Spleen (tissue), 11 donors: ENCODE measurements around the gene COL25A1. TPM values are rescaled to one million over a fixed set of nuclear protein-coding genes. Genes with fewer than 3 reads are reported as not detected.
"Not testable (repeated sequence)": the region's sequence is repeated elsewhere in the genome, so short reads cannot be mapped to it uniquely, and the experiment has no call there.

Experiments
- DNase-seq: peaks from one replicate; pipeline ENCODE4 v3.0.0-alpha.2; 2020
- H3K27ac ChIP-seq, 8 donors: fragments of 200-600 bp; sonication (generic) in 7 of 8; 1 replicate in 4 of 8; 2 replicates in 4 of 8; pipeline versions ENCODE4 v1.5.0 to v1.8.0; 2016 to 2021; ENCODE audit warnings: inconsistent platforms in 4 of 8, mild to moderate bottlenecking in 4 of 8, moderate library complexity in 1 of 8
- H3K27me3 ChIP-seq, 7 donors: fragments of 200-600 bp; sonication (generic) in 6 of 7; replicated peaks in 1 of 7; 1 replicate in 4 of 7; 2 replicates in 3 of 7; pipeline versions ENCODE4 v1.5.0 to v1.8.0; 2016 to 2021; ENCODE audit warnings: inconsistent platforms in 3 of 7, mild to moderate bottlenecking in 1 of 7
- H3K36me3 ChIP-seq, 6 donors: fragments of 200-600 bp; sonication (generic) in 5 of 6; 1 replicate in 4 of 6; 2 replicates in 2 of 6; pipeline versions ENCODE4 v1.5.0 to v1.8.0; 2016 to 2021; ENCODE audit warnings: inconsistent platforms in 2 of 6
- H3K4me1 ChIP-seq, 6 donors: fragments of 200-600 bp; sonication (generic) in 5 of 6; 1 replicate in 3 of 6; 2 replicates in 3 of 6; pipeline versions ENCODE4 v1.5.0 to v1.8.0; 2016 to 2021; ENCODE audit warnings: inconsistent platforms in 3 of 6
- H3K4me3 ChIP-seq, 8 donors: fragments of 200-600 bp; sonication (generic) in 7 of 8; 1 replicate in 4 of 8; 2 replicates in 4 of 8; pipeline versions ENCODE4 v1.5.0 to v1.8.0; 2016 to 2021; ENCODE audit warnings: inconsistent platforms in 4 of 8, mild to moderate bottlenecking in 4 of 8, moderate library complexity in 2 of 8
- H3K9me3 ChIP-seq, 8 donors: fragments of 200-600 bp; sonication (generic) in 7 of 8; 1 replicate in 4 of 8; 2 replicates in 4 of 8; pipeline versions ENCODE4 v1.5.0 to v1.8.0; 2016 to 2021; ENCODE audit warnings: inconsistent platforms in 4 of 8
- POLR2A ChIP-seq, 3 donors: fragments of 450-650 bp; IDR thresholded peaks; one replicate each; pipeline ENCODE4 v1.5.1; 2017; ENCODE audit warnings: antibody characterized with exemption in 3 of 3, mild to moderate bottlenecking in 1 of 3
- POLR2AphosphoS5 ChIP-seq, 3 donors: sonication (generic); formaldehyde crosslinking; IDR thresholded peaks; one replicate each; pipeline ENCODE4 v1.5.1; 2017; ENCODE audit warnings: antibody characterized with exemption in 3 of 3
- WGBS, 5 donors: extraction: QIAGEN DNeasy Blood & Tissue Kit in 3 of 5; methylation state at CpG; one replicate each; pipeline versions ENCODE4 v1.1.5 to v1.1.7; 2013 to 2018; 5-methylcytosine and 5-hydroxymethylcytosine counted together
- intact Hi-C: fragments of 100-400 bp; cut with DNase I; formaldehyde crosslinking; loops from one replicate; pipeline ENCODE4 v1.15.0; 2023; ENCODE audit warnings: low total_unique reads
- polyA plus RNA-seq, 3 donors: library from polyadenylated mRNA; stranded (reverse); fragments of 200-250 nt; gene quantifications; one replicate each; pipeline ENCODE4 v1.2.1, GENCODE V29; 2013
- total RNA-seq, 7 donors: library from RNA; depleted of rRNA in 3 of 7; stranded (reverse); fragments of >200 nt in 3 of 7; fragmentation: NEBNext Ultra II Directional in 4 of 7; extraction: Animal tissue kit (Norgen Biotek cat#: 25700) in 4 of 7; gene quantifications; one replicate each; pipeline versions ENCODE4 v1.1.0 to v1.2.1, GENCODE V29; 2016 to 2021
- TF ChIP-seq, protein P1 (sequence below), 11 experiments: fragments of 200-600 bp in 7 of 11; fragments of 450-650 bp in 4 of 11; sonication (generic) in 4 of 11; IDR thresholded peaks in 8 of 11; conservative IDR thresholded peaks in 3 of 11; 1 replicate in 7 of 11; 2 replicates in 4 of 11; pipeline versions ENCODE4 v1.4.0 to v1.8.0; 2016 to 2021; ENCODE audit warnings: antibody characterized with exemption in 11 of 11, inconsistent platforms in 4 of 11, mild to moderate bottlenecking in 1 of 11
- donor health status: healthy with polysubstance abuse.
- donor health status: DM: no; HTN: no; CAD: no; lungs with moderate emphysema.
- donor health status: DM: no; HTN: no; CAD: no.
- donor health status: Bipolar disorder and iron deficiency.
- donor health status: healthy.
- donor health status: DM: no; HTN: no; CAD: no.
- donor health status: DM: yes; HTN: yes; CAD: no.

COL25A1 gene
- total and polyA plus RNA-seq, 10 donors, result 0.06 to 1.9 (median 0.57) TPM; not detected in 1

DNA sequence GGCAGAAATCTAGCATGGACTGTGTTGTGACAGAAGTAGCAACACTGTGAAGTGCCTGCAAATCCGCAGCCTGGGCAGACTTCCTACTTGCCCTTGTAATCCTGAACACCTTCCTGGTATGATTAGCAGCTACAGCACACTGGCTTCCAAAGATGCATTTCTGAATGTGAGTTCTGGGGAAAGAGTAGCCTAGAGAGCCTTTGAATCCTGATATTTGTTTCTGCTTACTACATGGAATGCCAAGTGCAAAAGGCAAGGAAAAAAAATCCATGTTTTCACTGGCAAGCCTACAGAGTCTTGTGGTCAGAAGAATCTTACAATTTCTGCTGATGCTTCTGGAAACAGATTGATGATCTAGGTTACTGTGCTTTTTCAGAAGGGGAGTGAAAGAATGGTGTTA is 223.7 kb downstream of the COL25A1 start:
- no peak for DNase-seq
- Histone ChIP-seq H3K9me3 (no peaks in the 10 kb centered on the region), H3K4me3 (no peak overlapping the region), H3K4me1 (no peaks in the 10 kb centered on the region), H3K27ac (no peak overlapping the region), H3K27me3 (no peaks in the 10 kb centered on the region), H3K36me3 (no peaks in the 10 kb centered on the region)
- WGBS, 5 donors, result 66 to 86% (median 72%) methylated on average over 1 of the region's 1 CpG
- TF ChIP-seq POLR2AphosphoS5 (IDR thresholded peaks at IDR 0.05), result no peak
- intact Hi-C loops, result no loop called here

DNA sequence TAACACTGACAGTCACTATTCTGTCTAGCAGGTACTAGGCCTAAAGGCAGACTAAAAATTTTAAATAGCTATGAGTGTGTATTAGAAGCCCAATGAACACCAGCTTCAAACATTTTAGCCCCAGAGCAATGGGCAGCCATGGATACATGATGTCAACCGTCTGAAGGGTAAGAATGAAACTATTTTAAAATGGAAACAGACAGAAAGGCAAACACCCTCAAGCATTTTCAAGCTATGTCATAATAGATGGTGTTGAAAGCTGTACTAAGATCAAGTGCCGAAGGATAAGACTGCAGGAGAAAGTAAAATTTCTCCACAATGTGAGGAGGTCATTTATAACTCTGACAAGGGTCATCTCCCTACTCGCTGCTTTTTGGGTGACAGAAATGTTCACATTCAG is 225.0 kb downstream of the COL25A1 start:
- intact Hi-C loops, result no loop called here
- Histone ChIP-seq H3K27me3 (no peaks in the 10 kb centered on the region), H3K27ac (no peak overlapping the region), H3K9me3 (no peaks in the 10 kb centered on the region), H3K4me1 (no peaks in the 10 kb centered on the region), H3K36me3 (no peaks in the 10 kb centered on the region), H3K4me3 (no peak overlapping the region)
- DNase-seq, result no peak
- WGBS, 5 donors, result 79 to 89% (median 84%) methylated on average over 3 of the region's 3 CpGs
- no peak for TF ChIP-seq POLR2AphosphoS5 (IDR thresholded peaks at IDR 0.05)
- TF ChIP-seq, protein P1, sequence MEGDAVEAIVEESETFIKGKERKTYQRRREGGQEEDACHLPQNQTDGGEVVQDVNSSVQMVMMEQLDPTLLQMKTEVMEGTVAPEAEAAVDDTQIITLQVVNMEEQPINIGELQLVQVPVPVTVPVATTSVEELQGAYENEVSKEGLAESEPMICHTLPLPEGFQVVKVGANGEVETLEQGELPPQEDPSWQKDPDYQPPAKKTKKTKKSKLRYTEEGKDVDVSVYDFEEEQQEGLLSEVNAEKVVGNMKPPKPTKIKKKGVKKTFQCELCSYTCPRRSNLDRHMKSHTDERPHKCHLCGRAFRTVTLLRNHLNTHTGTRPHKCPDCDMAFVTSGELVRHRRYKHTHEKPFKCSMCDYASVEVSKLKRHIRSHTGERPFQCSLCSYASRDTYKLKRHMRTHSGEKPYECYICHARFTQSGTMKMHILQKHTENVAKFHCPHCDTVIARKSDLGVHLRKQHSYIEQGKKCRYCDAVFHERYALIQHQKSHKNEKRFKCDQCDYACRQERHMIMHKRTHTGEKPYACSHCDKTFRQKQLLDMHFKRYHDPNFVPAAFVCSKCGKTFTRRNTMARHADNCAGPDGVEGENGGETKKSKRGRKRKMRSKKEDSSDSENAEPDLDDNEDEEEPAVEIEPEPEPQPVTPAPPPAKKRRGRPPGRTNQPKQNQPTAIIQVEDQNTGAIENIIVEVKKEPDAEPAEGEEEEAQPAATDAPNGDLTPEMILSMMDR (IDR thresholded peaks at IDR 0.05 in 8 of 11, conservative IDR thresholded peaks at IDR 0.05 in 3 of 11), result no peak

DNA sequence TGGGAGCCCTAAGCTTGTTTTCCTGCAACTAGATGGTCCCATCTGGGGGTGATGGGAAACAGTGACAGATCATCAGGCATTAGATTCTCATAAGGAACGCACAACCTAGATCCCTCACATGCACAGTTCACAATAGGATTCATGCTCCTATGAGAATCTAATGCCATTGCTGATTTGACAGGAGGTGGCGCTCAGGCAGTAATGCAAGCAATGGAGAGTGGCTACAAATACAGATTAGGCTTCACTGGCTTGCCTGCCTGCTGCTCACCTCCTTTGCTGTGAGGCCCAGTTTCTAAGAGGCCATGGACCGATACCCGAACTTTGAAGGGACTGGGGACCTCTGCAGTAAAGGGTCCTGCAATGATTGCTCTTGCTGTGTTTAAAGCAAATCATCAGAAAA is 225.7 kb downstream of the COL25A1 start:
- H3K4me3 ChIP-seq, intact Hi-C loops, H3K27me3 ChIP-seq, H3K36me3 ChIP-seq, H3K27ac ChIP-seq, H3K4me1 ChIP-seq, H3K9me3 ChIP-seq, DNase-seq: not testable (repeated sequence)
- WGBS, 5 donors, result 93 to 97% (median 94%) methylated on average over 4 of the region's 4 CpGs

DNA sequence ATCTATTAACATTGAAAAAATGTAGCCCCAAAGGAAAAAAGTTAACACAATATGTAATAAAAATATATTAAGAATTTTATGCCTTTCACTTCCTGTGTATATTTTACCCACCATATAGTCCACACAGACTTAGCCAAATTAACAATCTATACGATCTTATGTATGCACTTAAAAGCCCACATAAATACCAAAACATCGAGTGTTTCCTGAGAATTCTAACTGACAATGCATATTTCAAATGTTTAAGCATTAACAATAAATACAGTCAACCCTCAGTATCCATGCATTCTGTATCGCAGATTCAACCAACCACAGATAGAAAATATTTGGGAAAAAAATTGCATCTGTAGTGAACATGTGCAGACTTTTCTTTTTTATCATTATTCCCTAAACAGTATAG is 226.8 kb downstream of the COL25A1 start:
- H3K27me3 ChIP-seq, result no peaks in the 10 kb centered on the region
- TF ChIP-seq POLR2AphosphoS5 (IDR thresholded peaks at IDR 0.05) (no peak), POLR2A (IDR thresholded peaks at IDR 0.05) (no peak)
- TF ChIP-seq, protein P1 (IDR thresholded peaks at IDR 0.05 in 8 of 11, conservative IDR thresholded peaks at IDR 0.05 in 3 of 11), result no peak
- no peak overlapping the region for H3K27ac ChIP-seq
- no peak for DNase-seq
- no peaks in the 10 kb centered on the region for H3K9me3 ChIP-seq
- H3K36me3 ChIP-seq, result no peaks in the 10 kb centered on the region
- H3K4me3 ChIP-seq, result no peak overlapping the region
- no peaks in the 10 kb centered on the region for H3K4me1 ChIP-seq
- intact Hi-C loops, result no loop called here
- 84 to 91% (median 88%) methylated on average over 3 of the region's 3 CpGs for WGBS, 5 donors

DNA sequence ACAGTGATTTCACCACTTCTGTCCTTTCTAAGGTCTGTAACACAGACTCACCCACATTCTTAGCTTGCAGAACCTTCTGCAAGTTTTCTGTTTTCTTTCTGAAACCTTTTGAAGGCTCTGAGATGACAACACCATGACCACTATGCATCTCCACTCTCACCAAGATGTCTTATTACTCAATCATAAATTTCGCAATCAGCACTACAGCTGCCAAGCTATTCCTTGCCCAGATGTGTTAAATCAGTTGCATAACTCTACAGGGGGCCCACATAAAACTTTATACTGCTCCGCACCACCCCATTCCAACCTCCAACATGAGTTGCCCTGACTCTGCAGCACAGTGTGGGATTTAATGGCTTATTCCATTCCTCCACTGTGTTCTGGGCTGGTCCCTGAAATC is 229.9 kb downstream of the COL25A1 start:
- H3K4me3 ChIP-seq, result no peak overlapping the region
- WGBS, 5 donors, result 29 to 78% (median 56%) methylated on average over 2 of the region's 2 CpGs
- TF ChIP-seq POLR2A (IDR thresholded peaks at IDR 0.05), result no peak
- TF ChIP-seq, protein P1 (IDR thresholded peaks at IDR 0.05 in 8 of 11, conservative IDR thresholded peaks at IDR 0.05 in 3 of 11), result no peak
- TF ChIP-seq POLR2AphosphoS5 (IDR thresholded peaks at IDR 0.05), result no peak
- no peak overlapping the region for H3K27ac ChIP-seq
- no peaks in the 10 kb centered on the region for H3K27me3 ChIP-seq
- no peaks in the 10 kb centered on the region for H3K9me3 ChIP-seq
- DNase-seq, result no peak
- no peaks in the 10 kb centered on the region for H3K36me3 ChIP-seq
- intact Hi-C loops, result no loop called here
- no peaks in the 10 kb centered on the region for H3K4me1 ChIP-seq

DNA sequence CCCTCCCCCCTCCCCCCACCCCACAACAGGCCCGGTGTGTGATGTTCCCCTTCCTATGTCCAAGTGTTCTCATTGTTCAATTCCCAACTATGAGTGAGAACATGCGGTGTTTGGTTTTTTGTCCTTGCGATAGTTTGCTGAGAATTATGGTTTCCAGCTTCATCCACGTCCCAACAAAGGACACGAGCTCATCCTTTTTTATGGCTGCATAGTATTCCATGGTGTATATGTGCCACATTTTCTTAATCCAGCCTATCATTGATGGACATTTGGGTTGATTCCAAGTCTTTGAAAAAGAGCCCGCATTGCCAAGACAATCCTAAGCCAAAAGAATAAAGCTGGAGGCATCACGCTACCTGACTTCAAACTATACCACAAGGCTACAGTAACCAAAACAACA is 231.8 kb downstream of the COL25A1 start:
- H3K36me3 ChIP-seq, result not testable (repeated sequence)
- WGBS, 5 donors, result 81 to 96% (median 88%) methylated on average over 7 of the region's 7 CpGs

More for the DNA sequence above, 231.8 kb downstream of the COL25A1 start:
- DNase-seq, intact Hi-C loops, H3K9me3 ChIP-seq, H3K27me3 ChIP-seq, H3K27ac ChIP-seq, H3K4me1 ChIP-seq, H3K4me3 ChIP-seq: not testable (repeated sequence)
